Thyroid gland (tissue), 4 donors: ENCODE measurements around the gene METTL26.

Source experiments
- CTCF ChIP-seq, 6 experiments: fragments of 200-600 bp in 3 of 6; fragments of 450-650 bp in 3 of 6; sonication (generic) in 3 of 6; IDR thresholded peaks; one replicate each; pipeline ENCODE4 v1.5.1; 2016 to 2019; ENCODE audit warnings: antibody characterized with exemption in 6 of 6, mild to moderate bottlenecking in 2 of 6, inconsistent platforms in 1 of 6, moderate library complexity in 1 of 6
- POLR2A ChIP-seq, 2 donors: fragments of 450-650 bp; IDR thresholded peaks; one replicate each; pipeline ENCODE4 v1.6.1; 2017; ENCODE audit warnings: antibody characterized with exemption in 2 of 2, mild to moderate bottlenecking in 2 of 2, moderate library complexity in 1 of 2

GRCh38 chr16:619476-620100, 16.5 kb downstream of the METTL26 start:
- TF ChIP-seq CTCF (IDR thresholded peaks at IDR 0.05) (no peak), POLR2A (IDR thresholded peaks at IDR 0.05) (no peak)
